PC-9 (cell line): ENCODE data around the gene NANOGP8. TPM values are rescaled to one million over a fixed set of nuclear protein-coding genes. Genes with fewer than 3 reads are reported as not detected.

Experiments
- total RNA-seq: library from RNA; stranded (reverse); gene quantifications from 2 replicates; pipeline ENCODE4 v1.2.3, GENCODE V29; 2021

Gene NANOGP8
- total RNA-seq, 1 experiment from 2014 or later, result not detected

Other genes with a start within 250 kb of the NANOGP8 start
- 24.1 and 33.6 TPM in 2 replicates for gene AQR, start 115.6 kb downstream of the NANOGP8 start, total RNA-seq
- gene ZNF770, start 97.0 kb downstream of the NANOGP8 start, total RNA-seq, result 25.9 and 34.0 TPM in 2 replicates